GM10248 (cell line): Measurements from ENCODE around the gene MBNL2.

Experiments used
- CTCF ChIA-PET: fragments of 300-600 bp; sonication (Branson Sonifier 250); formaldehyde crosslinking; extraction: SDS; loops from one replicate; lab custom pipeline; 2021; ENCODE audit warnings: antibody characterized with exemption; lab: Yijun Ruan, JAX
- POLR2A ChIA-PET: fragments of 350-650 bp; sonication (Branson Sonifier 250); formaldehyde crosslinking; extraction: SDS; loops from one replicate; lab custom pipeline; 2020; ENCODE audit warnings: antibody characterized with exemption; lab: Yijun Ruan, JAX
- DNase-seq: peaks from one replicate; pipeline ENCODE4 v3.0.0; 2012; ENCODE audit errors: extremely low spot score
- CTCF ChIP-seq: IDR thresholded peaks from 2 replicates; pipeline ENCODE4 v1.5.1; 2012; ENCODE audit warnings: mild to moderate bottlenecking, low read depth; ENCODE audit errors: extremely low read depth, missing control alignments, control extremely low read depth

The MBNL2 gene

GRCh38 chr13:97432232-97432916 is 210.2 kb downstream of the MBNL2 start:
- no peak for TF ChIP-seq CTCF
- DNase-seq = no peak
- ChIA-PET POLR2A (interaction anchor here (1.1 to 1.5 kb wide), 2 partner anchors 13 to 18 kb away, joined by 6 read pairs; no protein-coding TSS in a partner anchor), CTCF (interaction anchor here (0.9 to 3.5 kb wide), 16 partner anchors 9 to 323 kb away, joined by 3 to 15 read pairs (median 4); no protein-coding TSS in a partner anchor)

DNA sequence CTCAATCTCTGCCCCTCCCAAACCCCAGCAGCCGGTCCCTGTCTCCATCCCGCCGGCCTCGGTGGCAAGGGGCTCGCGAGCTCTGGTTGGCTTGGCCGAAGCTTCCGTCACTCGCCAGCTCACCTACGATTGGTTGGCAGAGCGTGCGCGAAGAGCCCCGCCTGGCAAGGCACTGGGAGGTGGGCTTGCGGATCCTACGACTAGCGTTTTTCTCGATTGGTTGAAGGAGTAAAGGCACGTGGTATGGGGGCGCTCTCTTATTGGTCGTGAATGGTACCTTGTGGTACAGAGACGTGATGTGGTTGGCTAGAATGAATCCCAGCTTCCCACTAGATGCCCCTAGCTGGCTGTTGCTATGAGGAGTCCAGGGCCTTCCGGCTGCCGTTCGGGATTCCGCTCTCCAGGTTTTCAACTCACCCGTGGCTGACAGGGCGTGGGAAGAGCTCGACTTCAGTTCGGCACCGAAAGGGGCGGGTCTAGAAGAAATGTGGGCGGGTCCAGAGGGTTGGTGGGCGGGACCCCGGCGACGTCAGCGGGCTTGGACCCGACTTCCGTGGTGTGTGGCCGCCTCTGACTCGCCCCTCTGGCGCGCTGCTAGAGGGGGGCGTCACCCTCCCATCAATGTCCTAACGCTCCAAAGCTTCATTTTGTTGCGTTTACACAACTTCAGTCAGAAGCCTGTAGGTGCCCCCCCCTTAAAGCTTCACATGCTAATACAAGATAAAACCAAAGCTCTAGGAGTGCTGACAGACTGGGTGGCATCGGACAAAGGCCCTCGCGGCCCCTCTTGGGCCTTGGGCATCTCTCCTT is 211.0 kb downstream of the MBNL2 start:
- peak; percentile 85 for DNase-seq
- ChIA-PET POLR2A (interaction anchor here (1.1 to 1.5 kb wide), 2 partner anchors 12 to 17 kb away, joined by 6 read pairs; no protein-coding TSS in a partner anchor), CTCF (interaction anchor here (0.7 to 3.5 kb wide), 16 partner anchors 10 to 323 kb away, joined by 3 to 15 read pairs (median 4); no protein-coding TSS in a partner anchor)
- no peak for TF ChIP-seq CTCF

- DNase-seq = peak; percentile 83
- ChIA-PET POLR2A (interaction anchor here (1.1 to 1.5 kb wide), 2 partner anchors 12 to 16 kb away, joined by 6 read pairs; no protein-coding TSS in a partner anchor), CTCF (interaction anchor here (0.7 to 3.5 kb wide), 12 partner anchors 10 to 324 kb away, joined by 3 to 15 read pairs (median 4); no protein-coding TSS in a partner anchor)
- peak; percentile 44 for TF ChIP-seq CTCF
Measured at GRCh38 chr13:97433727-97434396, 211.7 kb downstream of the MBNL2 start, which contains the start of gene RAP2A. Gene RAP2A, plus strand, starts transcription at chr13:97434169. Its CDS starts 302 bp downstream, at chr13:97434471.

DNA sequence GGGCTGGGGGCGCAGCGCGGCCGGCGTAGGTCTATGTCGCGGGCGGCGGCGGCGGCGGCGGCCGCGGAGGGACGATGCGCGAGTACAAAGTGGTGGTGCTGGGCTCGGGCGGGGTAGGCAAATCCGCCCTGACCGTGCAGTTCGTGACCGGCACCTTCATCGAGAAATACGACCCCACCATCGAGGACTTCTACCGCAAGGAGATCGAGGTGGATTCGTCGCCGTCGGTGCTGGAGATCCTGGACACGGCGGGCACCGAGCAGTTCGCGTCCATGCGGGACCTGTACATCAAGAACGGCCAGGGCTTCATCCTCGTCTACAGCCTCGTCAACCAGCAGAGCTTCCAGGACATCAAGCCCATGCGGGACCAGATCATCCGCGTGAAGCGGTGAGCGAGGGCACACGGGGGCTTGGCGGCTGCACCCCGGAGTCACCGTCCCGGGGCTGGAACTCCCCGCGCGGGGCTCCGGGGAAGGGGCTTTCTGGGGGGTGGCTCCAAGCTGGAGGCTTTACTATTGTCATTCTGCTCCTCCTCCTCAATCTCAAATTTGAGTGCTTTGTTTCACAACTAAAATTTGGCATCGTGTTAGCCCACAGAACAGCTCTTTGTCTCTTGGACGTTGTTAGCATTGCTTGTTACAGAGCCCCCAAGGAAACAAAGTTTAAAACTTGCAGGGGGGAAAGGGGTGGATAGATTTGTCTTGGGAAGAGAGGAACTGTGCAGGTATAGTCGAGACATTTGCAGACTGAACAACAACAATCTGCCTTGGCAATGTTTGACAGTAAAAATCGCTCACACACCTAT is 212.5 kb downstream of the MBNL2 start:
- CTCF ChIA-PET = interaction anchor here (0.9 to 3.8 kb wide), 5 partner anchors 9 to 76 kb away, joined by 3 to 11 read pairs (median 5); no protein-coding TSS in a partner anchor
- peak; percentile 11 for DNase-seq
- TF ChIP-seq CTCF = no peak
- POLR2A ChIA-PET = interaction anchor here (0.7 kb wide), 1 partner anchor 28 kb away, joined by 4 read pairs; no protein-coding TSS in a partner anchor

DNA sequence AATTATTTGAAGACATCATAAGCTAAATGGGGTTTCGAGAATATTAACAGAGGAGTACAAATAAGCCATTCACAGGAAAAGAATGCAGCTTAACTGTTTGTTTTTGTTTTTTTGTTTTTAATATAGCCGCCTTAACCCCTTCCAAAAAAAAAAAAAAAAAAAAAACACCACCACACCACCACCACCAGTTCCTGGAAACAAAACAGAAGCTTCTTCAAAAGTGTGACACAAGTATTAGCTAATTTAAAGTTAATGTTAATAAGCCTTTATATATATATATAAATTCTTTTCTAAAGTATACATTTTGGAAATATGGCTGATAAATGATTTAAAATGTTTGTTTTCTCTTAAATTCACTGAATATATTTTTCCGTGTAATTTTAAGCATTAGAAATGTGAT is 213.2 kb downstream of the MBNL2 start:
- ChIA-PET CTCF (interaction anchor here (0.9 to 3.8 kb wide), 4 partner anchors 9 to 24 kb away, joined by 3 to 11 read pairs (median 4); no protein-coding TSS in a partner anchor), POLR2A (interaction anchor here (0.7 kb wide), 2 partner anchors 27 to 345 kb away, joined by 4 to 11 read pairs; no protein-coding TSS in a partner anchor)

More for the DNA sequence above, 213.2 kb downstream of the MBNL2 start:
- DNase-seq = no peak
- no peak for TF ChIP-seq CTCF
